ENCODE measurements around the gene STRAP. TPM values are rescaled to one million over a fixed set of nuclear protein-coding genes. Genes with fewer than 3 reads are reported as not detected.

The STRAP gene
- total RNA-seq, 1 donor from 2014 or later = 138 TPM

DNA sequence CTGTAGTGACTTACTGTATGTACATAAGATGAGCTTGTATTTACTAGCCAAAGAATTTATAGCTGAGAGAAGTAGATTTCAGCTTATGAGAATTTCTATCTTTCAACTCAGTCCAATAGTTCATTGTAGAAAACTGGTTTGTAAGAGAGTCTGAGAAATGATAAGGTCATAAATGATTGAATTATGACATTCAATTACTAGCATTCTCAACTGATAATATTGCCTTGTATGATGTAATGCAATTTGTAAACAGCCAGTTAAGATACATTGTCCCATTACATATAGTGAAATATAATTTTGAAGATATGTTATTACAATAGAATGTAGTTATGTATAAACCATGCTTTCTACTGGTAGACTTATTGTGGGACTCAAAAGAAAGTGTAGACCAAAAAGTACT, 42.5 kb upstream of the STRAP start:
- no peak for DNase-seq (ENCODE audit: low spot score)
- no peaks in the 10 kb centered on the region for H3K36me3 Mint-ChIP-seq (ENCODE audit: low read depth, unreplicated experiment)

GRCh38 chr12:15842108-15842507, 40.1 kb upstream of the STRAP start:
- Mint-ChIP-seq H3K4me1 (ENCODE audit: unreplicated experiment) (no peaks in the 10 kb centered on the region), H3K27me3 (ENCODE audit: unreplicated experiment) (peaks cover 3% of the 10 kb centered on the region), H3K36me3 (ENCODE audit: low read depth, unreplicated experiment) (no peaks in the 10 kb centered on the region), H3K9me3 (ENCODE audit: unreplicated experiment) (no peaks in the 10 kb centered on the region), H3K27ac (ENCODE audit: unreplicated experiment) (no peak overlapping the region), H3K4me3 (ENCODE audit: unreplicated experiment) (no peak overlapping the region)
- TF ChIP-seq, protein P1, sequence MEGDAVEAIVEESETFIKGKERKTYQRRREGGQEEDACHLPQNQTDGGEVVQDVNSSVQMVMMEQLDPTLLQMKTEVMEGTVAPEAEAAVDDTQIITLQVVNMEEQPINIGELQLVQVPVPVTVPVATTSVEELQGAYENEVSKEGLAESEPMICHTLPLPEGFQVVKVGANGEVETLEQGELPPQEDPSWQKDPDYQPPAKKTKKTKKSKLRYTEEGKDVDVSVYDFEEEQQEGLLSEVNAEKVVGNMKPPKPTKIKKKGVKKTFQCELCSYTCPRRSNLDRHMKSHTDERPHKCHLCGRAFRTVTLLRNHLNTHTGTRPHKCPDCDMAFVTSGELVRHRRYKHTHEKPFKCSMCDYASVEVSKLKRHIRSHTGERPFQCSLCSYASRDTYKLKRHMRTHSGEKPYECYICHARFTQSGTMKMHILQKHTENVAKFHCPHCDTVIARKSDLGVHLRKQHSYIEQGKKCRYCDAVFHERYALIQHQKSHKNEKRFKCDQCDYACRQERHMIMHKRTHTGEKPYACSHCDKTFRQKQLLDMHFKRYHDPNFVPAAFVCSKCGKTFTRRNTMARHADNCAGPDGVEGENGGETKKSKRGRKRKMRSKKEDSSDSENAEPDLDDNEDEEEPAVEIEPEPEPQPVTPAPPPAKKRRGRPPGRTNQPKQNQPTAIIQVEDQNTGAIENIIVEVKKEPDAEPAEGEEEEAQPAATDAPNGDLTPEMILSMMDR (IDR thresholded peaks at IDR 0.05; ENCODE audit: unreplicated experiment) = no peak
- no peak for DNase-seq (ENCODE audit: low spot score)

More for the DNA sequence above, 42.5 kb upstream of the STRAP start:
- Mint-ChIP-seq H3K9me3 (ENCODE audit: unreplicated experiment) (no peaks in the 10 kb centered on the region), H3K4me1 (ENCODE audit: unreplicated experiment) (no peaks in the 10 kb centered on the region), H3K4me3 (ENCODE audit: unreplicated experiment) (no peak overlapping the region), H3K27ac (ENCODE audit: unreplicated experiment) (no peak overlapping the region), H3K27me3 (ENCODE audit: unreplicated experiment) (peaks cover 4% of the 10 kb centered on the region)
- TF ChIP-seq, protein P1 (IDR thresholded peaks at IDR 0.05; ENCODE audit: unreplicated experiment) = no peak

GRCh38 chr12:15846887-15847286, 35.3 kb upstream of the STRAP start:
- Mint-ChIP-seq H3K36me3 (ENCODE audit: low read depth, unreplicated experiment) (no peaks in the 10 kb centered on the region), H3K27me3 (ENCODE audit: unreplicated experiment) (no peaks in the 10 kb centered on the region), H3K4me1 (ENCODE audit: unreplicated experiment) (no peaks in the 10 kb centered on the region), H3K9me3 (ENCODE audit: unreplicated experiment) (no peaks in the 10 kb centered on the region), H3K27ac (ENCODE audit: unreplicated experiment) (no peak overlapping the region), H3K4me3 (ENCODE audit: unreplicated experiment) (no peak overlapping the region)
- TF ChIP-seq, protein P1 (IDR thresholded peaks at IDR 0.05; ENCODE audit: unreplicated experiment) = no peak
- no peak for DNase-seq (ENCODE audit: low spot score)

DNA sequence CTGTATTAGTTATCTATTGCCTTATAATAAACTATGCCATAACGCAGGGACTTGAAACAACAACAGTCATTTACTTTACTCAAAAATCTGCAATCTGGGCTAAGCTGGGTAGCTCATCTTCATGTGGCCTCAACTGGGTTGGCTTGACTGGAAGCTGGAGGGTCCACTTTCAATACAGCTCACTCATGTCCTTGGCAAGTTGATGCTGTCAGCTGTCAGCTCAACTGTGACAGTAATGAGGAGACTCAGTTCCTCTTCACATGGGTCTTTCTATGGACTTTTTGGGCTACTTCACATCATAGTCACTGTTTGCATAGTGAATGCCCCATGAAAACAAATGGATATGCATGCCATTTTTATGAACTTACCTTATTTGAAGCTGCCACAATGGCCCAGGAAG, 33.6 kb upstream of the STRAP start:
- H3K27ac Mint-ChIP-seq (ENCODE audit: unreplicated experiment) = no peak overlapping the region
- TF ChIP-seq, protein P1 (IDR thresholded peaks at IDR 0.05; ENCODE audit: unreplicated experiment) = no peak
- no peaks in the 10 kb centered on the region for H3K36me3 Mint-ChIP-seq (ENCODE audit: low read depth, unreplicated experiment)
- H3K9me3 Mint-ChIP-seq (ENCODE audit: unreplicated experiment) = no peaks in the 10 kb centered on the region
- H3K27me3 Mint-ChIP-seq (ENCODE audit: unreplicated experiment) = no peaks in the 10 kb centered on the region
- no peak overlapping the region for H3K4me3 Mint-ChIP-seq (ENCODE audit: unreplicated experiment)
- no peak for DNase-seq (ENCODE audit: low spot score)
- H3K4me1 Mint-ChIP-seq (ENCODE audit: unreplicated experiment) = no peaks in the 10 kb centered on the region

- DNase-seq (ENCODE audit: low spot score) = no peak
- Mint-ChIP-seq H3K4me1 (ENCODE audit: unreplicated experiment) (no peaks in the 10 kb centered on the region), H3K9me3 (ENCODE audit: unreplicated experiment) (no peaks in the 10 kb centered on the region), H3K27ac (ENCODE audit: unreplicated experiment) (no peak overlapping the region), H3K27me3 (ENCODE audit: unreplicated experiment) (no peaks in the 10 kb centered on the region), H3K4me3 (ENCODE audit: unreplicated experiment) (no peak overlapping the region), H3K36me3 (ENCODE audit: low read depth, unreplicated experiment) (no peaks in the 10 kb centered on the region)
- TF ChIP-seq, protein P1 (IDR thresholded peaks at IDR 0.05; ENCODE audit: unreplicated experiment) = no peak
Observed at GRCh38 chr12:15851045-15851620, 31.1 kb upstream of the STRAP start.
